Stomach (tissue), 4 donors: ENCODE measurements around the gene TMEM176A.

Experiments used
- EP300 ChIP-seq: sonication (generic); formaldehyde crosslinking; IDR thresholded peaks from one replicate; pipeline ENCODE4 v1.6.1; 2017; ENCODE audit warnings: antibody characterized with exemption
- POLR2A ChIP-seq, 4 donors: fragments of 450-650 bp; IDR thresholded peaks; one replicate each; pipeline ENCODE4 v1.6.1; 2016; ENCODE audit warnings: antibody characterized with exemption in 4 of 4, control low read depth in 2 of 4, mild to moderate bottlenecking in 1 of 4, moderate library complexity in 1 of 4
- POLR2AphosphoS5 ChIP-seq, 3 donors: sonication (generic); formaldehyde crosslinking; IDR thresholded peaks; one replicate each; pipeline ENCODE4 v1.6.1; 2016; ENCODE audit warnings: antibody characterized with exemption in 3 of 3
- TF ChIP-seq, protein P1 (sequence below), 7 experiments: fragments of 450-650 bp in 4 of 7; fragments of 200-600 bp in 3 of 7; sonication (generic) in 3 of 7; IDR thresholded peaks; one replicate each; pipeline ENCODE4 v1.5.1; 2016 to 2019; ENCODE audit warnings: antibody characterized with exemption in 7 of 7, control low read depth in 2 of 7, mild to moderate bottlenecking in 1 of 7

DNA sequence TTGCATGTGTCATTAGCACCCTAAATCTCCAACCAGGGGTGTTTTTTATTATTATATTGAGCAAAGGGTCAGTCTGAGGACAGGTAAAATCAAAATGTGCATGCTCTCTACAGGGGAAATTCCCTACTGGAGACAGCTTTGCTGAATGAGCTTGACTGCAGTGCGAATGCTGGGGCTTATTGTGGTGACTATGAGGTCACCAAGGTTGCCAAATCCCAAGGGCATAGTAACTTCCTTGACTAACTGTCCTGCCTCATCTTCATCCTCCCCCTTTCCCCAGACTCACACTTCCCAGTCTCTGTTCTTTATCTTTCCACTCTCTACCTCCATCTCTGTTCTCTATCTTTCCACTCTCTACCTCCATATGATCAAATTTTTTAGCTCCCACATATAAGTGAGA, 28.9 kb downstream of the TMEM176A start:
- TF ChIP-seq, protein P1, sequence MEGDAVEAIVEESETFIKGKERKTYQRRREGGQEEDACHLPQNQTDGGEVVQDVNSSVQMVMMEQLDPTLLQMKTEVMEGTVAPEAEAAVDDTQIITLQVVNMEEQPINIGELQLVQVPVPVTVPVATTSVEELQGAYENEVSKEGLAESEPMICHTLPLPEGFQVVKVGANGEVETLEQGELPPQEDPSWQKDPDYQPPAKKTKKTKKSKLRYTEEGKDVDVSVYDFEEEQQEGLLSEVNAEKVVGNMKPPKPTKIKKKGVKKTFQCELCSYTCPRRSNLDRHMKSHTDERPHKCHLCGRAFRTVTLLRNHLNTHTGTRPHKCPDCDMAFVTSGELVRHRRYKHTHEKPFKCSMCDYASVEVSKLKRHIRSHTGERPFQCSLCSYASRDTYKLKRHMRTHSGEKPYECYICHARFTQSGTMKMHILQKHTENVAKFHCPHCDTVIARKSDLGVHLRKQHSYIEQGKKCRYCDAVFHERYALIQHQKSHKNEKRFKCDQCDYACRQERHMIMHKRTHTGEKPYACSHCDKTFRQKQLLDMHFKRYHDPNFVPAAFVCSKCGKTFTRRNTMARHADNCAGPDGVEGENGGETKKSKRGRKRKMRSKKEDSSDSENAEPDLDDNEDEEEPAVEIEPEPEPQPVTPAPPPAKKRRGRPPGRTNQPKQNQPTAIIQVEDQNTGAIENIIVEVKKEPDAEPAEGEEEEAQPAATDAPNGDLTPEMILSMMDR (IDR thresholded peaks at IDR 0.05): no peak
- TF ChIP-seq POLR2AphosphoS5 (IDR thresholded peaks at IDR 0.05) (no peak), EP300 (no peak), POLR2A (IDR thresholded peaks at IDR 0.05) (no peak)
